ENCODE measurements around the gene GAST. TPM values are rescaled to one million over a fixed set of nuclear protein-coding genes. Genes with fewer than 3 reads are reported as not detected.

The GAST gene
- total and polyA plus RNA-seq, 8 donors, result not detected

DNA sequence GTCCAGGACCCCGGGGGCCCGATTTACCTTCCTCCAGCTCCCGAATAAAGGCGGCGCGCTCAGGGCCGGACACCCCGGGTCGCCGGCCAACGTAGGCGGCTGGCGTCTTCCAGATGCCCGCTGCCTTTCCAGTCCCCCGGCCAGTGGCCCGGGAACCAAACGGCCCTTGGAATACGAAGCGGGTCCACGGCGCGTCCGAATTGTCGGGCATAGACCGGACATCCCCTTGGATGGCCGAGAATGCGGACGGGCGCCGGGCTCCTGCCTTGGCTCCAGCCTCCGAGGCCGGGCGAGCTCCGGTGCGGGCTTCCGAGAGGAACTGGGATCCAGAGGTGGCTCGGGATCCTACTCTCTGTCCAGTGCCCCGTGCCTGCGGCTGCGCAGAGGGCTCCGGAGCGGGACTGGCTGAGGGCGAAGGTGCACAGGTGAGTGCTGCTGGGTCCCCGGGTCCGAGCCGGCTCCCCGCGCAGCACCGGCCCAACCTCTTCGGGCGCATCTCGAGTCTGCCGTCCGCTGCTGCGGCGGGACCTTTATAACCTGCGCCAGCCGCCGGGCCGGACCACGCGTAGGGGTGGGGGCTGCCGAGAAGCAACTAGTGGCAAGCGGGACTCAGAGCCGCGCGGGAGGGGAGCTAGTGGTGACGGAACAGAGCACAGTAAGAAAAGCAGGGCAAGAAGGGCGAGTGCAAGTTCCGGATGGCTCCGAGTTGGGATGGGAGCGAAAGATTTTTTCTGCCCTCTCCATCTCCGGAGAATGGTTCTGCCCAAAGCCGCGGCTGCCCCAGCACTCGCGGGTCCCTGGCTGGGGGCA, 22.2 kb downstream of the GAST start, which contains the start of gene HAP1:
HAP1 (minus strand) TSS at position 505 of the 810 bp plus-strand sequence; CDS start at position 496, 9 bp downstream.
- TF ChIP-seq, protein P1, sequence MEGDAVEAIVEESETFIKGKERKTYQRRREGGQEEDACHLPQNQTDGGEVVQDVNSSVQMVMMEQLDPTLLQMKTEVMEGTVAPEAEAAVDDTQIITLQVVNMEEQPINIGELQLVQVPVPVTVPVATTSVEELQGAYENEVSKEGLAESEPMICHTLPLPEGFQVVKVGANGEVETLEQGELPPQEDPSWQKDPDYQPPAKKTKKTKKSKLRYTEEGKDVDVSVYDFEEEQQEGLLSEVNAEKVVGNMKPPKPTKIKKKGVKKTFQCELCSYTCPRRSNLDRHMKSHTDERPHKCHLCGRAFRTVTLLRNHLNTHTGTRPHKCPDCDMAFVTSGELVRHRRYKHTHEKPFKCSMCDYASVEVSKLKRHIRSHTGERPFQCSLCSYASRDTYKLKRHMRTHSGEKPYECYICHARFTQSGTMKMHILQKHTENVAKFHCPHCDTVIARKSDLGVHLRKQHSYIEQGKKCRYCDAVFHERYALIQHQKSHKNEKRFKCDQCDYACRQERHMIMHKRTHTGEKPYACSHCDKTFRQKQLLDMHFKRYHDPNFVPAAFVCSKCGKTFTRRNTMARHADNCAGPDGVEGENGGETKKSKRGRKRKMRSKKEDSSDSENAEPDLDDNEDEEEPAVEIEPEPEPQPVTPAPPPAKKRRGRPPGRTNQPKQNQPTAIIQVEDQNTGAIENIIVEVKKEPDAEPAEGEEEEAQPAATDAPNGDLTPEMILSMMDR (IDR thresholded peaks at IDR 0.05), result no peak
- Histone ChIP-seq H3K4me3 (peak within 1 kb of the TSS; percentile 21 to 32), H3K36me3 (no peaks in the 10 kb centered on the region), H3K27me3 (peaks cover 43 to 80% of the 10 kb centered on the region in 2 donors), H3K9me3 (no peaks in the 10 kb centered on the region), H3K27ac (no peak within 1 kb of the TSS), H3K4me1 (peaks cover 14 to 15% of the 10 kb centered on the region in 2 donors)
- intact Hi-C loops (cut with DNase I), result loop anchor here in 1 of 2 donors (10.0 kb wide), 1 partner anchor 70 kb away; no protein-coding TSS in a partner anchor
- ATAC-seq (peak; percentile 22), DNase-seq (peak in 1 of 4 donors; percentile 83)

DNA sequence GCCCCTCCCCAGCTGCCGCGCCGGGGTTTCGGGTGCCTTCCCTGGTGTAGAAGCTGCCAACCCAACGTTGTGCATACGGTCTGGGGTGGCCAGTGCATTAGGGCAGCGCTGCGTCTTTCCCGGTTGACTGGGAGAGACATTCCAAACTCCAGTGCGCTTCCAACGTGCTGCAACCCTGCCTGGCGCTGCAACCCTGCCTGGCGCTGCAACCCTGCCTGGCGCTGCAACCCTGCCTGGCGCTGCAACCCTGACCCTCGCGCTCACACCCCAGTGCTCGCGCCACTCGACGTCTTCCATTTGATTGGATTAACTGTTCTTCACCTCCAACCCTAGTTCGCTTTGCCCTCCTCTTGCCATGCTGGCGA, 22.8 kb downstream of the GAST start:
- intact Hi-C loops (cut with DNase I), result loop anchor here in 1 of 2 donors (10.0 kb wide), 1 partner anchor 70 kb away; no protein-coding TSS in a partner anchor
- Histone ChIP-seq H3K27ac (no peak overlapping the region), H3K4me1 (peaks cover 14 to 15% of the 10 kb centered on the region in 2 donors), H3K27me3 (peaks cover 43 to 80% of the 10 kb centered on the region in 2 donors), H3K9me3 (no peaks in the 10 kb centered on the region), H3K4me3 (peak overlapping the region; percentile 21 to 32), H3K36me3 (no peaks in the 10 kb centered on the region)
- ATAC-seq (peak; percentile 4), DNase-seq (peak in 1 of 4 donors; percentile 48)
- TF ChIP-seq, protein P1 (IDR thresholded peaks at IDR 0.05), result no peak

DNA sequence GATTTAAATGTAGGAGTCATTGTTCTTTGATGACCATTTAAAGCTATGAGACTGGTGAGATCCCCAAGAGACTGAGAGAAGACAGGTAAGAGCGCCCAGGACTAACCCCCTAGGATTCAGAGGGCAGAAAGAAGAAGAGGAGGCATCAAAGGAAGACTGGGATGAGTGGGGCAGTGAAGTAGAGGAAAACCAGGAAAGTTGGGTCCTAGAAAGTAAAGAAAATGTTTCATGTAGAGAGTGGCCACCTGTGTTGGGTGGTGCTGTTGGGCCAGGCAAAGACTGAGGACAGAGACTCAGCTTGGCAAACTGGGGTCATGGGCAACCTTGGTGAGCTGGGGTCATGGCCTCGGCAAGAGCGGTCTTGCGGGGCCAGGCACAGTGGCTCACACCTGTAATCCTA, 23.6 kb downstream of the GAST start:
- ATAC-seq (no peak), DNase-seq (no peak)
- Histone ChIP-seq H3K27ac (no peak overlapping the region), H3K4me3 (no peak overlapping the region), H3K27me3 (peaks cover 43 to 72% of the 10 kb centered on the region in 2 donors), H3K36me3 (no peaks in the 10 kb centered on the region), H3K4me1 (peaks cover 14 to 15% of the 10 kb centered on the region in 2 donors), H3K9me3 (no peaks in the 10 kb centered on the region)
- TF ChIP-seq, protein P1 (IDR thresholded peaks at IDR 0.05), result no peak
- intact Hi-C loops (cut with DNase I), result loop anchor here in 1 of 2 donors (10.0 kb wide), 1 partner anchor 69 kb away; no protein-coding TSS in a partner anchor

DNA sequence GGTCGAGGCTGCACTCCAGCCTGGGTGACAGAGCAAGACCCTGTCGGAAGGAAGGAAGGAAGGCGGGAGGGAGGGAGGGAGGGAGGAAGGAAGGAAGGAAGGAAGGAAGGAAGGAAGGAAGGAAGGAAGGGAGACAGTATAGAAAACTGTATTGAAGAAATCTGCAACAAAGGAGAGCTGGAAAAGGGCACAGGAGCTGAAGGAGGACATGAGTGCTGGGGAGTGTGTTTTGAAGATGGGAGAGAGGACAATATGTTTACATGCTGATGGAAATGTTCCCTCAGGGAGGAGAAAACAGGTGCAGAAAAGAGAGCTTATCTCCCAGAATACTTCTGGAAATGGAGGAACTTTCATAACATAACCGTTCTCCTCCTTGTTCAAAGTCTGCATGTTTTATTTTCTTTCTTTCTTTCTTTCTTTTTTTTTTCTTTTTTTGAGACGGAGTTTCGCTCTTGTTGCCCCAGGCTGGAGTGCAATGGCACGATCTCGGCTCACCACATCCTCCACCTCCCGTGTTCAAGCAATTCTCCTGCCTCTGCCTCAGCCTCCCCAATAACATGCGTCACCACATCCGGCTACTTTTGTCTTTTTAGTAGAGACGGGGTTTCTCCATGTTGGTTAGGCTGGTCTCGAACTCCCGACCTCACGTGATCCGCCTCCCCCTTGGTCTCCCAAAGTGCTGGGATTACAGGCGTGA, 25.0 kb downstream of the GAST start:
- TF ChIP-seq, protein P1 (IDR thresholded peaks at IDR 0.05), result no peak
- intact Hi-C loops (cut with DNase I), result loop anchor here in 1 of 2 donors (10.0 kb wide), 1 partner anchor 68 kb away; no protein-coding TSS in a partner anchor
- H3K9me3 ChIP-seq, result no peaks in the 10 kb centered on the region
- peaks cover 43 to 58% of the 10 kb centered on the region in 2 donors for H3K27me3 ChIP-seq
- H3K27ac ChIP-seq, result no peak overlapping the region
- no peak for DNase-seq
- no peak overlapping the region for H3K4me3 ChIP-seq
- H3K36me3 ChIP-seq, result no peaks in the 10 kb centered on the region
- ATAC-seq, result no peak
- H3K4me1 ChIP-seq, result peaks cover 14 to 15% of the 10 kb centered on the region in 2 donors

DNA sequence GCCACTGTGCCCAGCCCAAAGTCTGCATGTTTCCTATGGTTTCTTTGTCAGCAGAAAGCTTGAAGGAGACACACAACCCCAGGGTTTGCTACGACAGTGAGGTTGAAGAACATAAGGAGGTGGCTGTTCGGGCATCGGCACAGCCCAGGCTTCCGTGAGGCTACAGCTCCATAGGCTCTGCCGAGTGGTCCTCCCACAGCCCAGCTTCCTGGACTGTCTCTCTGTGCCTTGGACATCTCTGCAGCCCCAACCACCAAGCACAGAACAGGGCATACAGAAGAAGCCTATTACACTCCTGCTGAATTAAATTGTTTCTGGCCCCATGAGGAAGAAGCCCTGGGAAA, 25.5 kb downstream of the GAST start:
- peaks cover 38 to 52% of the 10 kb centered on the region in 2 donors for H3K27me3 ChIP-seq

More for the DNA sequence above, 25.5 kb downstream of the GAST start:
- Histone ChIP-seq H3K27ac (no peak overlapping the region), H3K36me3 (no peaks in the 10 kb centered on the region), H3K4me1 (peaks cover 14 to 15% of the 10 kb centered on the region in 2 donors), H3K4me3 (no peak overlapping the region), H3K9me3 (no peaks in the 10 kb centered on the region)
- DNase-seq (no peak), ATAC-seq (no peak)
- intact Hi-C loops (cut with DNase I), result loop anchor here (2.0 to 10.0 kb wide), 2 partner anchors 63 to 67 kb away; no protein-coding TSS in a partner anchor
- TF ChIP-seq, protein P1 (IDR thresholded peaks at IDR 0.05), result no peak

Data from left lung (tissue), 10 donors.